Cardiac muscle cell (in vitro differentiated cells and primary cell): Measurements from ENCODE around the gene HIVEP2. TPM values are rescaled to one million over a fixed set of nuclear protein-coding genes. Genes with fewer than 3 reads are reported as not detected.

ENCODE experiments used
- DNase-seq, 2 donors: peaks; one replicate each; pipeline versions ENCODE4 v3.0.0 to v3.0.0-alpha.2; 2010 to 2017; ENCODE audit warnings: low read depth in 1 of 2, low spot score in 1 of 2
- H3K27ac ChIP-seq: fragments of 200-600 bp; sonication (generic); 2 replicates; pipeline ENCODE4 v1.5.1; 2016
- H3K27me3 ChIP-seq: fragments of 200-600 bp; sonication (generic); 2 replicates; pipeline ENCODE4 v1.6.0; 2016; ENCODE audit warnings: control low read depth
- H3K36me3 ChIP-seq: fragments of 200-600 bp; sonication (generic); 2 replicates; pipeline ENCODE4 v1.5.1; 2016; ENCODE audit warnings: control low read depth
- H3K4me1 ChIP-seq: fragments of 200-600 bp; sonication (generic); 2 replicates; pipeline ENCODE4 v1.8.1; 2017; ENCODE audit warnings: low read depth, mild to moderate bottlenecking, mixed run types
- H3K4me3 ChIP-seq: fragments of 200-600 bp; sonication (generic); 2 replicates; pipeline ENCODE4 v1.5.1; 2016; ENCODE audit warnings: mild to moderate bottlenecking
- H3K9me3 ChIP-seq: fragments of 200-600 bp; sonication (generic); 2 replicates; pipeline ENCODE4 v1.5.1; 2017; ENCODE audit warnings: low read depth, mild to moderate bottlenecking, control low read depth
- polyA plus RNA-seq: library from polyadenylated mRNA; unstranded; fragments of >200 nt; fragmentation: Nextera tagmentation; extraction: Ambion mirVana; gene quantifications from 2 replicates; pipeline ENCODE4 v1.2.1, GENCODE V29; 2016
- total RNA-seq: library from RNA; depleted of rRNA; stranded (reverse); fragments of >200 nt; gene quantifications from 2 replicates; pipeline ENCODE4 v1.2.3, GENCODE V29; 2016
- TF ChIP-seq, protein P1 (sequence below): IDR thresholded peaks from 2 replicates; pipeline ENCODE4 v1.5.1; 2012; ENCODE audit warnings: low read depth, mild to moderate bottlenecking, low read length

Gene HIVEP2
- total and polyA plus RNA-seq, 2 experiments from 2014 or later, result 3.6 to 18.0 TPM

- H3K9me3 ChIP-seq, result no peaks in the 10 kb centered on the region
- H3K27ac ChIP-seq, result no peak overlapping the region
- H3K4me1 ChIP-seq, result no peaks in the 10 kb centered on the region
- H3K27me3 ChIP-seq, result no peaks in the 10 kb centered on the region
- H3K36me3 ChIP-seq, result peaks cover 6% of the 10 kb centered on the region
- DNase-seq, result no peak
- TF ChIP-seq, protein P1, sequence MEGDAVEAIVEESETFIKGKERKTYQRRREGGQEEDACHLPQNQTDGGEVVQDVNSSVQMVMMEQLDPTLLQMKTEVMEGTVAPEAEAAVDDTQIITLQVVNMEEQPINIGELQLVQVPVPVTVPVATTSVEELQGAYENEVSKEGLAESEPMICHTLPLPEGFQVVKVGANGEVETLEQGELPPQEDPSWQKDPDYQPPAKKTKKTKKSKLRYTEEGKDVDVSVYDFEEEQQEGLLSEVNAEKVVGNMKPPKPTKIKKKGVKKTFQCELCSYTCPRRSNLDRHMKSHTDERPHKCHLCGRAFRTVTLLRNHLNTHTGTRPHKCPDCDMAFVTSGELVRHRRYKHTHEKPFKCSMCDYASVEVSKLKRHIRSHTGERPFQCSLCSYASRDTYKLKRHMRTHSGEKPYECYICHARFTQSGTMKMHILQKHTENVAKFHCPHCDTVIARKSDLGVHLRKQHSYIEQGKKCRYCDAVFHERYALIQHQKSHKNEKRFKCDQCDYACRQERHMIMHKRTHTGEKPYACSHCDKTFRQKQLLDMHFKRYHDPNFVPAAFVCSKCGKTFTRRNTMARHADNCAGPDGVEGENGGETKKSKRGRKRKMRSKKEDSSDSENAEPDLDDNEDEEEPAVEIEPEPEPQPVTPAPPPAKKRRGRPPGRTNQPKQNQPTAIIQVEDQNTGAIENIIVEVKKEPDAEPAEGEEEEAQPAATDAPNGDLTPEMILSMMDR, result no peak
- H3K4me3 ChIP-seq, result no peak overlapping the region
These were observed 194.0 kb downstream of the HIVEP2 start for GRCh38 chr6:142750998-142751397.

DNA sequence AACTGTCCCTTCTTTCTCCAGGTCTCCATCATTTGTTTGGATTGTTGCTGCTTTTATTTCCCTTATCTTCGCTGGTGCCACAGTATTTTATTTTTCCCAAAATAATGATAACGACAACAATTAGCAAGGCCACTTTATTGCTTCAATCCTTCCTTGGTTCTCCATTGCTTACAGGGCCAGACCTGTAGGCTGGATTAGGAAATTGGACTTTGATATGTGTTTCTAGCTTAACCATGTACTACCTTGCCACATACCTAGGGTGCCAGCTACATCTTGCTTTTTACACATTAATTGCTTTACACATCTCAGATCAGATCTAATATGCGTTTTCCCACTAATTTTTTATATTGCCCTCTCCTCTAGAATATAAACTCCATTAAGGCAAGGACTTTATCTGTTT lies 195.4 kb downstream of the HIVEP2 start:
- no peaks in the 10 kb centered on the region for H3K27me3 ChIP-seq
- H3K36me3 ChIP-seq, result peaks cover 6% of the 10 kb centered on the region
- no peak overlapping the region for H3K27ac ChIP-seq
- TF ChIP-seq, protein P1, result no peak
- no peak overlapping the region for H3K4me3 ChIP-seq
- no peaks in the 10 kb centered on the region for H3K9me3 ChIP-seq
- DNase-seq, result no peak
- no peaks in the 10 kb centered on the region for H3K4me1 ChIP-seq

DNA sequence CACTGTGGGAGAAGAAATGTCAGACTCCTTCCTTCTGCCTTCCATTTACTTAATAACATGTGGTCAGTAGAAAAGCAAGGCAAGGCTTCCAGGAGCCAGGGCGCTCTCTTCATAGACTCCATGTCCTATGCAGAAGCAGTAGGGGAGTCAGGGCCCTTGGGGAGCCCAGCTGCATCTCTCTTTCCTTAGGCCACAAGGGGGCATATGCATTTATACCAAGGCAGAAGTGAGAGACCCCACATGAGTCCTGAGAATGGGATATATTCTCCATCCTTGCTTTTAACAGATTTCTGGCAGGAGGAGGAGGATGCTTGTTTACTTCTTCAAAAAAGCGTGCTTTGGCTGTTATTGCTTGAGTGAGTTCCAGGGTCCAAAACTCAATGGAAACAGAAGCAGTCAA lies 198.5 kb downstream of the HIVEP2 start:
- Histone ChIP-seq H3K4me3 (no peak overlapping the region), H3K4me1 (no peaks in the 10 kb centered on the region), H3K27me3 (no peaks in the 10 kb centered on the region), H3K36me3 (no peaks in the 10 kb centered on the region), H3K27ac (no peak overlapping the region), H3K9me3 (no peaks in the 10 kb centered on the region)
- TF ChIP-seq, protein P1, result peak; percentile 43
- DNase-seq, result peak; percentile 50 to 77

GRCh38 chr6:142744836-142745235 lies 200.1 kb downstream of the HIVEP2 start:
- H3K4me1 ChIP-seq, result no peaks in the 10 kb centered on the region
- no peak overlapping the region for H3K27ac ChIP-seq
- TF ChIP-seq, protein P1, result no peak
- DNase-seq, result peak in 1 of 2 donors; percentile 25
- H3K9me3 ChIP-seq, result no peaks in the 10 kb centered on the region
- no peaks in the 10 kb centered on the region for H3K36me3 ChIP-seq
- no peak overlapping the region for H3K4me3 ChIP-seq
- no peaks in the 10 kb centered on the region for H3K27me3 ChIP-seq

GRCh38 chr6:142740449-142740848 lies 204.5 kb downstream of the HIVEP2 start:
- TF ChIP-seq, protein P1, result no peak
- Histone ChIP-seq H3K27ac (no peak overlapping the region), H3K36me3 (no peaks in the 10 kb centered on the region), H3K9me3 (no peaks in the 10 kb centered on the region), H3K27me3 (no peaks in the 10 kb centered on the region), H3K4me3 (no peak overlapping the region), H3K4me1 (no peaks in the 10 kb centered on the region)
- no peak for DNase-seq

DNA sequence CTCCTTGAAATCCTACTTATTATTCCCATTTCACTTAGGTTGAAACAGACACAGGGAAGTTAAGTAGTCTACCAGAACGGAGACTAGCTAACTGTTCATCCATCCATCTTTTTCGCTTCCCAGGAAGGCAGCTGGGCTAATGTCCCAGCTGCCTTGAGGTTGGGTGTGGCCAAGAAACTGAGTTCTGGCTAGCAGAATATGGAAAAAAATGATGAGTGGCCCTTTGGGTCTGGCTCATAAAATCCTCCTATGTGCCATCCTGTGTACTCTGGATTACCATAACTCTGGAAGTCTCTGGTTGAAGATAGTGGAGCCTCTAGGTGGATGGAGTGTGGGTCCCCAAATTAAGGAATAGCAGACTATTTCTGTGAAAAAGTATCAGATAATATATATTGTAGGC lies 206.2 kb downstream of the HIVEP2 start:
- TF ChIP-seq, protein P1, result no peak
- Histone ChIP-seq H3K27me3 (no peaks in the 10 kb centered on the region), H3K36me3 (no peaks in the 10 kb centered on the region), H3K27ac (no peak overlapping the region), H3K9me3 (no peaks in the 10 kb centered on the region), H3K4me1 (no peaks in the 10 kb centered on the region), H3K4me3 (no peak overlapping the region)
- DNase-seq, result no peak
